GM12872 (cell line): ENCODE data around the gene PDE11A.

Experiments used
- TF ChIP-seq, protein P1 (sequence below): IDR thresholded peaks from 3 replicates; pipeline ENCODE4 v1.5.1; 2011; ENCODE audit warnings: low read depth, mild to moderate bottlenecking, low read length, moderate library complexity; ENCODE audit not compliant: insufficient read depth

The PDE11A gene

DNA sequence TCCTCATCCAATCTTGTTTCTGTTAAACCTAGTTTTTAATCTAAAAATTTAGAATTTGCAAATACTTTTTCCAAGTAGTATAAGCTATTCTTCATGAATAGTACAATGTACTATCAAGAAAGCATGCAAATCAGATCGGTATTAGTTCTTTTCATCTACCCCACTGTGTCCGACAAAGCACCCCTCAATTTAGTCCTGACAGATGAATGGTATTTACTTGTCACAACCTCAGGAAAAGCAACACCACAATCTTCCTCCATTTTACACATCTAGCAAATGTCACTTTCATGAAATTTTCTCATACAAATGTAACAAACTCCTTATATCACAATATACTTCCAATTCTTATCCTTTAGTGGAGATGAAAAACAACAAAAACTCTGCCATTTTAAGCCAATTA lies 163.8 kb downstream of the PDE11A start:
- TF ChIP-seq, protein P1, sequence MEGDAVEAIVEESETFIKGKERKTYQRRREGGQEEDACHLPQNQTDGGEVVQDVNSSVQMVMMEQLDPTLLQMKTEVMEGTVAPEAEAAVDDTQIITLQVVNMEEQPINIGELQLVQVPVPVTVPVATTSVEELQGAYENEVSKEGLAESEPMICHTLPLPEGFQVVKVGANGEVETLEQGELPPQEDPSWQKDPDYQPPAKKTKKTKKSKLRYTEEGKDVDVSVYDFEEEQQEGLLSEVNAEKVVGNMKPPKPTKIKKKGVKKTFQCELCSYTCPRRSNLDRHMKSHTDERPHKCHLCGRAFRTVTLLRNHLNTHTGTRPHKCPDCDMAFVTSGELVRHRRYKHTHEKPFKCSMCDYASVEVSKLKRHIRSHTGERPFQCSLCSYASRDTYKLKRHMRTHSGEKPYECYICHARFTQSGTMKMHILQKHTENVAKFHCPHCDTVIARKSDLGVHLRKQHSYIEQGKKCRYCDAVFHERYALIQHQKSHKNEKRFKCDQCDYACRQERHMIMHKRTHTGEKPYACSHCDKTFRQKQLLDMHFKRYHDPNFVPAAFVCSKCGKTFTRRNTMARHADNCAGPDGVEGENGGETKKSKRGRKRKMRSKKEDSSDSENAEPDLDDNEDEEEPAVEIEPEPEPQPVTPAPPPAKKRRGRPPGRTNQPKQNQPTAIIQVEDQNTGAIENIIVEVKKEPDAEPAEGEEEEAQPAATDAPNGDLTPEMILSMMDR: no peak

DNA sequence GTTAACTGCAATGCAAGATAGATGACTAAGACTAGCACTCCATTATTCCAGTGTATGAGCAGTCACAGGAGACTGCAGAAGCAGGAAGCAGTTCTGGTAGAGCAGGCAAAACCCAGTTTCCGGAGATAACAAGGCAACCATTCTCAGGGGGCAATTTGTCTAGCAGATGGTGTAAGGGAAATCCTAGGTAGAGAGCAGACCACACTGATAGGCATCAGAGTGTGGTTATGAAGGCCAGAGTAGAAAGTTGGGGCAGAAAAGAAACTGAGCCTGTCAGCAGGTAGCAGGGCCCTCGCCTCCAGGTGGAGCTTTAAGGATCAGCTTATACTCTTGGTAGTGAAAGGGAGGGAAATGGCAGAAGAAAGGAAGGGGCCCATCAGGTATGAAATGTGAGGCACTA lies 164.4 kb downstream of the PDE11A start:
- TF ChIP-seq, protein P1: no peak

DNA sequence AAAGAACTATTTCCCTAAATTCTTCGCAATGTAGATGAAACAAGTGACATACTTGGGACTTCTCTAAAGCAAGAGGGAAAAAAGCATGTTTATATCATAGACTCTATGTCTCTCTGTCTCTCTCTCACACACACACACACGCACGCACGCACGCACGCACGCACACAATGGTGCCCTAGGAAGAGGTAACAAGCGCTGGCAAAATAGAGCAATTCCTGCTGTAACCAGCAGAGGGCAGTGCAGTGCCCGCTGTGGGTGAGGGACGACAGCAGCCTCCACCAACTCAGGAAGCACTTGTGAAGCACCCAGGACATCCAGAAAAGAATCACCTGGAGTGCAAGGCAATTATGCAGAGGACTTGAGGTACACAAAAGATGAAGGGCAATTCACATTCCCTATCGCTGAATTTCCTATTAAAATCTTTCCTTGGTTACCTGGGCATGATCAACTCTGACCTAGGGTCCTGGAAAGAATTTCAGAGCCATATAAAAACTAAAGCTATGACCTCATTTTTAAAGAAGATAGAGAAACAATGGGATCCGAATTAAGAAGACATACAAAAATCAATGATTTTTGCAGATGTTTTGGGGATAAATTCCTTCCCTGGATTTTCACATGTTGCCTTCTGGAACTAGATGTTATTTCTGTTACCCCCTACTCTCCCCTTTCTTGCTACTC lies 166.4 kb downstream of the PDE11A start:
- TF ChIP-seq, protein P1: peak; percentile 98

DNA sequence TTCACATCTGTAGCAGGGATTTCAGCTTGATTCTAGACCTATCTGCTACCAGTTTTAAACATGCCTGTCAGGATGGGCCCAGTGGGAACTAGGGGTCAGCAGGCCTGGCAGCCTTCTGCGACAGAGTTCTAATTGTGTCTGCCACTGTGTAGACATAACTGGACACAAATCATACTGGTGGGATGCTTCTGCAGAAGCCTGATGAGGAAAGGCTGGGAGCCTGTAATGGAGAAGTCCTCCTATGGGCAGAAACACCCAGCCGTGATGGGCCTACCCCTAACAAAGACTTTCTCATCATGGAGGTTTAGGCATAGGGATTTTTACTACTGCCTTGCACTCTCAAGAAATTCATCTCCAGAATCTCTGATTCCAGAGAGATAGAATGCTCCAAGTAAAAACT lies 166.9 kb downstream of the PDE11A start:
- TF ChIP-seq, protein P1: no peak

DNA sequence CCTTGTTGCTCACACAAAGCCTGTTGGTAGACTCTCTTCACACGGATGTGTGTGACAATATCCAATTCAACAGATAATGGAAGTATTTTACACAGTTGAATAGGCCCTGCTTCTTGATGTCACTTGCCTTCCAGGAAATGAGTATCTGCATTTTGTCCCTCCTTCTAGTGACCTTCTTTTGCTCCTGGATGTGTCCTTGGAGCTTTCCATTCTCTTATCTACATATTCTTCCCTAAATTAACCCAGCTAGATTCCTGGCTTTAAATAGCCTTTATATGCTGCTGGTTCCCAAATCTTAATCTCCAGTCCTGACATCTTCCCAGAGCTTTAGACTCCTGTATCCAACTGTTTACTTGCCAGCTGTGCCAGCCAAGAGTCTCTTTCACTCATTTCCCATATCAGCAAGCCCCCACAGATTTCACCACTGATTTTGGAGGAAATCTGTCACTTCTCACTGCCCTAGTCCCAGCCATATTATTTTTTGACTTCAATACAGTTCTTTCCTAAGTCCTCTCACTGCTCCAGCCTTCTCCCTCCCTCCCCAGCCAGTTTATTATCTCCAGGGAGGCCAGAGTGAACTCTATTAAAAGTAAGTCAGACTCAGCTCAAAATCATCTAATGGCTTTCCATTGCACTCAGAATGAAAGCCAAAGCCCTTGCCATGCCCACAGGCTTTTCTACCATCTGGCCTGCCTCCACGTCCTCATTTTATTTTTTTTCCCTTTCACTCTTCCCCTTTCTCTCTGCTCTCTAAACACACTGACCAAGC lies 170.0 kb downstream of the PDE11A start:
- TF ChIP-seq, protein P1: no peak

DNA sequence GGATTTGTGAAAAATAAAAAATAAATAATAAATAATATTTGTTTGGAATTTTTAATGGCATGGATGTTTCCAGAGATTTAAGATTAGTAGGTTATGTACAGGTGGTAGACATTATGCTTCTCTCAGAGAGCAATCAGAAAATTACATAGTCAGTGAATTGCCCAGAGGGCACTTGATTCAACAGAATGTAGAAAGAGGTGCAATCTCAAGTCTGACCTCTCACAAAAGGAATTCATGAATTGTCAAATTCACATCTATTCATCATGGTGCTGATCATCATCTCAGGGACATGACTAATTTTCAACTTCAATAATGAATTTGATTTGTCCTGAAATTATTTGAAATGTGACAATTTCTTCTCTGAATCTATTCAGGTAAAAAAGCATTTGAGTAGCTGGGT lies 172.5 kb downstream of the PDE11A start:
- TF ChIP-seq, protein P1: no peak

DNA sequence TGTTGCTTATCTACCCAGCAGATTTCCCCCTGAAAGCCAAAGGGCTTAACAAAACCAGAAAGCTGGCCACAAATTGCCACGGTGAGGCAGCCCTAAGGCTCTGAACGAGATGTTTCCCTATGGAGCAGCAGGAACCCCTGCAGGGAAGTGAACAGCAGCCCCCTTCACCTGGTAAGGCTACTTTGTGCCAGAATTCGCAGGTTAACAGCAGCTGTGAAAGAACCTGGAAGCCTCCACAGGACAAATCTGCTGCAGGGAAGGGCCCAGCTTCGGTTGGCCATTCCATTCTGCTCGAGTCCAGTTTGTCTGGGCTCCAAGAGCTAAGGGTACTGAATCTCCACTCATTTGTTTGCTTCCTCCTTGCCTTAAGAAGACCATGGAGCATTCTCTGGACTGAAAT lies 175.3 kb downstream of the PDE11A start:
- TF ChIP-seq, protein P1: no peak
